GM19099 (cell line): ENCODE measurements around the gene GDPD5.

ENCODE experiments used
- POLR2A ChIP-seq: IDR thresholded peaks from 3 replicates; pipeline ENCODE4 v1.6.1; 2011; ENCODE audit warnings: low read depth; ENCODE audit not compliant: insufficient read length; ENCODE audit errors: extremely low read depth

Gene GDPD5

GRCh38 chr11:75562048-75562835 lies 36.5 kb upstream of the GDPD5 start, which contains the start of gene SERPINH1:
Gene SERPINH1, plus strand, starts transcription at chr11:75562253. Its CDS starts 4,097 bp downstream, at chr11:75566350.
- peak; percentile 78 for TF ChIP-seq POLR2A

GRCh38 chr11:75561426-75562047 lies 35.8 kb upstream of the GDPD5 start:
- no peak for TF ChIP-seq POLR2A

GRCh38 chr11:75560644-75561043 lies 34.9 kb upstream of the GDPD5 start:
- TF ChIP-seq POLR2A: no peak

- TF ChIP-seq POLR2A: no peak
Measured at GRCh38 chr11:75558939-75559843, 33.5 kb upstream of the GDPD5 start.

- TF ChIP-seq POLR2A: no peak
Measured at GRCh38 chr11:75557666-75558494, 32.1 kb upstream of the GDPD5 start.

- TF ChIP-seq POLR2A: no peak
Measured at GRCh38 chr11:75556275-75556674, 30.5 kb upstream of the GDPD5 start.

GRCh38 chr11:75555079-75555811 lies 29.5 kb upstream of the GDPD5 start:
- TF ChIP-seq POLR2A: no peak

GRCh38 chr11:75554258-75555022 lies 28.7 kb upstream of the GDPD5 start:
- no peak for TF ChIP-seq POLR2A

GRCh38 chr11:75553889-75554257 lies 28.1 kb upstream of the GDPD5 start:
- TF ChIP-seq POLR2A: no peak

GRCh38 chr11:75553182-75553581 lies 27.4 kb upstream of the GDPD5 start:
- no peak for TF ChIP-seq POLR2A

GRCh38 chr11:75549370-75549958 lies 23.7 kb upstream of the GDPD5 start:
- no peak for TF ChIP-seq POLR2A

GRCh38 chr11:75548595-75549272 lies 23.0 kb upstream of the GDPD5 start:
- TF ChIP-seq POLR2A: no peak

- TF ChIP-seq POLR2A: no peak
Measured at GRCh38 chr11:75547617-75548058, 21.9 kb upstream of the GDPD5 start.

GRCh38 chr11:75547177-75547576 lies 21.4 kb upstream of the GDPD5 start:
- TF ChIP-seq POLR2A: no peak
